HCT116 (cell line): ENCODE measurements around the gene CDKAL1. TPM values are rescaled to one million over a fixed set of nuclear protein-coding genes. Genes with fewer than 3 reads are reported as not detected.
"Not testable (repeated sequence)": the region's sequence is repeated elsewhere in the genome, so short reads cannot be mapped to it uniquely, and the experiment has no call there.

Experiments
- ATAC-seq: fragments of 200-7000 bp; cut with Tn5 transposase; 2 replicates; pipeline ENCODE4 v1.9.1; 2020; ENCODE audit warnings: mild to moderate bottlenecking, moderate library complexity
- BruUV-seq: library from RNA; stranded (reverse); fragments of 400-500 nt; replicated peaks from 2 replicates; lab custom pipeline; 2021; lab: Mats Ljungman, UMichigan
- CTCF ChIA-PET: fragments of 300-600 bp; sonication (Branson Sonifier 250); formaldehyde crosslinking; loops from one replicate; lab custom pipeline; 2021; ENCODE audit warnings: antibody characterized with exemption; lab: Charles Lee
- POLR2A ChIA-PET: fragments of 300-600, 350-600 bp; sonication (Branson Sonifier 250); formaldehyde crosslinking; loops from one replicate; lab custom pipeline; 2021; ENCODE audit warnings: antibody characterized with exemption; lab: Charles Lee
- RAD21 ChIA-PET, 2 experiments: fragments of 300-600 bp; sonication (Branson Sonifier 250); formaldehyde crosslinking; loops; one replicate each; lab custom pipeline; 2023; ENCODE audit warnings: low total read pairs in 2 of 2; ENCODE audit not compliant: uncharacterized antibody in 2 of 2, unreplicated experiment in 2 of 2, low non-redundant PET in 1 of 2; lab: Charles Lee
- DNase-seq: peaks from one replicate; pipeline ENCODE4 v3.0.0-alpha.2; 2010; ENCODE audit warnings: low read depth, low spot score
- H2AFZ ChIP-seq: fragments of 200-600 bp; shearing (Covaris generic), sonication (generic); 2 replicates; pipeline ENCODE4 v1.6.1; 2017; ENCODE audit warnings: low read depth, mixed run types, mixed read lengths, antibody characterized with exemption, low read length; ENCODE audit not compliant: poor library complexity, severe bottlenecking
- H3K27ac ChIP-seq: 2 replicates; pipeline ENCODE4 v1.5.1; 2012; ENCODE audit warnings: low read depth, low read length
- H3K27me3 ChIP-seq: fragments of 200-600 bp; sonication (generic); 2 replicates; pipeline ENCODE4 v1.6.1; 2016; ENCODE audit warnings: mixed run types, low read length, mixed read lengths; ENCODE audit not compliant: insufficient read depth
- H3K36me3 ChIP-seq, 2 experiments: fragments of 200-500 bp in 1 of 2; fragments of 200-600 bp in 1 of 2; sonication (Bioruptor generic) in 1 of 2; sonication (generic) in 1 of 2; 2 replicates each; pipeline versions ENCODE4 v1.5.1 to v1.6.1; 2014 to 2016; ENCODE audit warnings: low read length in 2 of 2, inconsistent platforms in 1 of 2, mixed read lengths in 1 of 2, mixed run types in 1 of 2; ENCODE audit not compliant: insufficient read depth in 2 of 2, control insufficient read depth in 1 of 2
- H3K4me1 ChIP-seq, 2 experiments: fragments of 200-600 bp in 1 of 2; sonication (generic) in 1 of 2; 2 replicates each; pipeline versions ENCODE4 v1.5.1 to v1.6.1; 2012 to 2017; ENCODE audit warnings: low read length in 2 of 2, inconsistent platforms in 1 of 2, mild to moderate bottlenecking in 1 of 2, mixed read lengths in 1 of 2, mixed run types in 1 of 2, moderate library complexity in 1 of 2; ENCODE audit not compliant: insufficient read depth in 2 of 2, control insufficient read depth in 1 of 2
- H3K4me2 ChIP-seq: fragments of 200-600 bp; sonication (generic); 2 replicates; pipeline ENCODE4 v1.6.1; 2017; ENCODE audit warnings: mixed run types, low read length, mixed read lengths
- H3K4me3 ChIP-seq, 2 experiments: fragments of 200-600 bp in 1 of 2; sonication (generic) in 1 of 2; replicated peaks in 1 of 2; 2 replicates each; pipeline ENCODE4 v1.5.1; 2011 to 2016; ENCODE audit warnings: low read length in 2 of 2, control low read depth in 1 of 2, low read depth in 1 of 2, mild to moderate bottlenecking in 1 of 2, mixed read lengths in 1 of 2, mixed run types in 1 of 2
- H3K79me2 ChIP-seq: fragments of 200-600 bp; sonication (generic); 2 replicates; pipeline ENCODE4 v1.6.1; 2017; ENCODE audit warnings: mild to moderate bottlenecking, mixed run types, low read length, moderate library complexity, mixed read lengths; ENCODE audit not compliant: insufficient read depth
- H3K9ac ChIP-seq: fragments of 200-600 bp; sonication (generic); 2 replicates; pipeline ENCODE4 v1.6.1; 2016; ENCODE audit warnings: low read length, mixed read lengths
- H3K9me2 ChIP-seq: fragments of 200-600 bp; sonication (generic), shearing (Covaris generic); 2 replicates; pipeline ENCODE4 v1.6.1; 2017; ENCODE audit warnings: mixed run types, mild to moderate bottlenecking, moderate library complexity; ENCODE audit not compliant: insufficient read depth
- H3K9me3 ChIP-seq, 2 experiments: fragments of 200-500 bp in 1 of 2; fragments of 200-600 bp in 1 of 2; sonication (Bioruptor generic) in 1 of 2; sonication (generic) in 1 of 2; 2 replicates each; pipeline ENCODE4 v1.6.1; 2014 to 2017; ENCODE audit warnings: low read length in 2 of 2, mixed read lengths in 2 of 2, inconsistent platforms in 1 of 2, low read depth in 1 of 2, mild to moderate bottlenecking in 1 of 2, mixed run types in 1 of 2, moderate library complexity in 1 of 2; ENCODE audit not compliant: control insufficient read depth in 1 of 2, insufficient read depth in 1 of 2
- H4K20me1 ChIP-seq: fragments of 200-600 bp; sonication (generic), shearing (Covaris generic); 2 replicates; pipeline ENCODE4 v1.6.1; 2017; ENCODE audit warnings: mixed run types, mild to moderate bottlenecking, moderate library complexity; ENCODE audit not compliant: insufficient read depth
- CEBPB ChIP-seq: IDR thresholded peaks from 2 replicates; pipeline ENCODE4 v1.6.1; 2012; ENCODE audit warnings: low read depth
- EGR1 ChIP-seq: IDR thresholded peaks from 2 replicates; pipeline ENCODE4 v1.6.1; 2012; ENCODE audit warnings: low read depth
- EZH2 ChIP-seq: fragments of 200-600 bp; sonication (generic); IDR thresholded peaks from 2 replicates; pipeline ENCODE4 v1.6.1; 2017; ENCODE audit warnings: antibody characterized with exemption, mixed run types
- EZH2phosphoT487 ChIP-seq: fragments of 200-600 bp; IDR thresholded peaks from 2 replicates; pipeline ENCODE4 v1.6.1; 2018; ENCODE audit warnings: antibody characterized with exemption, borderline replicate concordance
- FOSL1 ChIP-seq: IDR thresholded peaks from 2 replicates; pipeline ENCODE4 v1.6.1; 2012; ENCODE audit warnings: low read depth
- SIN3A ChIP-seq: IDR thresholded peaks from 2 replicates; pipeline ENCODE4 v1.6.1; 2012; ENCODE audit warnings: low read depth
- SRF ChIP-seq: IDR thresholded peaks from 2 replicates; pipeline ENCODE4 v1.6.1; 2012; ENCODE audit warnings: low read depth
- TCF7L2 ChIP-seq: IDR thresholded peaks from 2 replicates; pipeline ENCODE4 v1.7.0; 2011; ENCODE audit warnings: borderline replicate concordance, inconsistent platforms; ENCODE audit not compliant: insufficient read depth, insufficient read length; ENCODE audit errors: extremely low read depth
- ZFX ChIP-seq: fragments of 450-650 bp; IDR thresholded peaks from 2 replicates; pipeline ENCODE4 v1.6.1; 2017
- ZNF274 ChIP-seq: fragments of 200-500 bp; sonication (Bioruptor generic); IDR thresholded peaks from 2 replicates; pipeline ENCODE4 v1.6.1; 2014; ENCODE audit warnings: mild to moderate bottlenecking, low read depth, low read length, inconsistent platforms
- intact Hi-C: fragments of 100-400 bp; cut with micrococcal nuclease; formaldehyde crosslinking; loops from 2 replicates; pipeline ENCODE4 v1.10.0; 2022
- total RNA-seq: library from RNA; stranded (reverse); gene quantifications from one replicate; pipeline ENCODE4 v1.2.1, GENCODE V29; 2021; ENCODE audit not compliant: unreplicated experiment
- TF ChIP-seq, protein P1 (sequence below): IDR thresholded peaks from 2 replicates; pipeline ENCODE4 v1.6.1; 2012
- TF ChIP-seq, protein P2 (sequence below): IDR thresholded peaks from 2 replicates; pipeline ENCODE4 v1.6.1; 2012
- TF ChIP-seq, protein P3 (sequence below), 3 experiments: fragments of 200-600 bp in 1 of 3; sonication (generic) in 1 of 3; IDR thresholded peaks in 2 of 3; conservative IDR thresholded peaks in 1 of 3; 2 replicates each; pipeline ENCODE4 v1.5.1; 2012 to 2017; ENCODE audit warnings: low read depth in 2 of 3, low read length in 2 of 3, antibody characterized with exemption in 1 of 3, borderline replicate concordance in 1 of 3, control low read depth in 1 of 3, mild to moderate bottlenecking in 1 of 3, mixed read lengths in 1 of 3, mixed run types in 1 of 3, moderate library complexity in 1 of 3; ENCODE audit not compliant: insufficient read depth in 1 of 3

CDKAL1 gene
- total RNA-seq, 1 experiment from 2014 or later, result 14.9 TPM

DNA sequence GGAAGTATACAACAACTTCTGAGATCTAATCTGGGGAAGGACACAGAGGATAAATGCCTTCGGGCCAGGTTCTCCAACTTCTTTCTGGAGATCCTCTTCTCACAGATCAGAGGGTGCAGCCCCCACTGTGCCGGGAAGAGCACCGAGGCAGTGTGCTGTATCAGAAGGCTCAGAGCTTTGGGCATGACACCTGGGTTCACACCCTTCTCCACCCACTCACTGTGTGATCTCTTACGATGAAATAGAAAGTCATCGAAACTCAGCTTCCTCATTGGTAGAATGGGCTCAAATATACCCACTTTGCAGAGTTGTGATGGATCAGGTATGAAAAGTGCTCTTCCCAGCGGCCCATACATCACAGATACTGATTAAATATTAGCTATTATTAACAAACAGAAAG, 711.8 kb downstream of the CDKAL1 start:
- BruUV-seq, result no TSS peak
- no peaks in the 10 kb centered on the region for H4K20me1 ChIP-seq
- H3K4me2 ChIP-seq, result no peak overlapping the region
- H3K36me3 ChIP-seq, result no peaks in the 10 kb centered on the region
- POLR2A ChIA-PET, result no interaction called here
- no peak for DNase-seq
- H2AFZ ChIP-seq, result no peak overlapping the region
- H3K9ac ChIP-seq, result no peak overlapping the region
- TF ChIP-seq SIN3A (no peak), ZNF274 (no peak), TCF7L2 (no peak)
- H3K27me3 ChIP-seq, result no peaks in the 10 kb centered on the region
- intact Hi-C loops, result no loop called here
- no peaks in the 10 kb centered on the region for H3K9me2 ChIP-seq
- no peak for ATAC-seq
- H3K27ac ChIP-seq, result no peak overlapping the region
- RAD21 ChIA-PET, result no interaction called here
- CTCF ChIA-PET, result no interaction called here
- no peak overlapping the region for H3K4me3 ChIP-seq
- no peaks in the 10 kb centered on the region; a peak in 1 of 4 replicates for H3K4me1 ChIP-seq
- no peaks in the 10 kb centered on the region for H3K79me2 ChIP-seq
- no peaks in the 10 kb centered on the region for H3K9me3 ChIP-seq

DNA sequence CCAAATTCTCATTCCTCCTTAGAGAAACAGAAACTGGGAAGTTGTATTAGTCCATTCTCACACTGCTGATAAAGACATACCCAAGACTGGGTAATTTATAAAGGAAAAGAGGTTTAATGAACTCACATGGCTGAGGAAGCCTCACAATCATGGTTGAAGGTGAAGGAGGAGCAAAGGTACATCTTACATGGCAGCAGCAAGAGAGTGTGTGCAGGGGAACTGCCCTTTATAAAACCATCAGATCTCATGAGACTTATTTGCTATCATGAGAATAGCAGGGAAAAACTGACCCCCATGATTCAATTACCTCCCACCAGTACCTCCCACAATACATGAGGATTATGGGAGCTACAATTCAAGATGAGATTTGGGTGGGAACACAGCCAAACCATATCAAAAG, 720.2 kb downstream of the CDKAL1 start:
- H3K9me2 ChIP-seq, RAD21 ChIA-PET, H3K4me2 ChIP-seq, CTCF ChIA-PET, BruUV-seq, DNase-seq, H3K27ac ChIP-seq, H4K20me1 ChIP-seq, POLR2A ChIA-PET, H3K9ac ChIP-seq, H3K4me3 ChIP-seq, H3K36me3 ChIP-seq, H3K9me3 ChIP-seq, H3K79me2 ChIP-seq, H3K4me1 ChIP-seq, intact Hi-C loops, H2AFZ ChIP-seq, ATAC-seq, H3K27me3 ChIP-seq: not testable (repeated sequence)

DNA sequence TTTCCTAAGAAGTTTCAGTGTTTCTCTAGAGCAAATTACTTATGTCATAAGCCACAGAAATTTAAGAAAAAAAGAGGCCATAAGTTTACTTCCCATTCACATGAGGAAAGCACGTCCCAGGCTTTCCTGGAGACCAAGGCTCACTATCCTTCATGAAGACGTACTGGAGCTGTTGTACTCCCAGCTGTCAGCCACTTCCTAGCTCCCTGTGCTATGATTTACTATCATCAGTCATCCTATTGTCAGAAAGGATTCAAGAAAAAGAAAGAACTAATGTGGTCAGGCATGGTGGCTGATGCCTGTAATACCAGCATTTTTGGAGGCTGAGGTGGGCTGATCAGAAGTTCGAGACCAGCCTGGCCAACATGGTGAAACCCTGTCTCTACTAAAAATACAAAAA, 721.9 kb downstream of the CDKAL1 start:
- H4K20me1 ChIP-seq, result no peaks in the 10 kb centered on the region
- no peaks in the 10 kb centered on the region for H3K79me2 ChIP-seq
- DNase-seq, result no peak
- no peaks in the 10 kb centered on the region for H3K27me3 ChIP-seq
- no peak overlapping the region for H3K4me3 ChIP-seq
- CTCF ChIA-PET, result no interaction called here
- BruUV-seq, result no TSS peak
- H2AFZ ChIP-seq, result no peak overlapping the region
- no peak overlapping the region for H3K4me2 ChIP-seq
- H3K9me3 ChIP-seq, result no peaks in the 10 kb centered on the region
- no peaks in the 10 kb centered on the region for H3K4me1 ChIP-seq
- TF ChIP-seq, protein P1, sequence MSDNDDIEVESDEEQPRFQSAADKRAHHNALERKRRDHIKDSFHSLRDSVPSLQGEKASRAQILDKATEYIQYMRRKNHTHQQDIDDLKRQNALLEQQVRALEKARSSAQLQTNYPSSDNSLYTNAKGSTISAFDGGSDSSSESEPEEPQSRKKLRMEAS, result no peak
- TF ChIP-seq EZH2phosphoT487 (no peak), ZFX (no peak), EGR1 (no peak), CEBPB (no peak), FOSL1 (no peak), EZH2 (no peak), ZNF274 (no peak), SRF (no peak)
- TF ChIP-seq, protein P2, sequence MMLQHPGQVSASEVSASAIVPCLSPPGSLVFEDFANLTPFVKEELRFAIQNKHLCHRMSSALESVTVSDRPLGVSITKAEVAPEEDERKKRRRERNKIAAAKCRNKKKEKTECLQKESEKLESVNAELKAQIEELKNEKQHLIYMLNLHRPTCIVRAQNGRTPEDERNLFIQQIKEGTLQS, result no peak
- TF ChIP-seq, protein P3, sequence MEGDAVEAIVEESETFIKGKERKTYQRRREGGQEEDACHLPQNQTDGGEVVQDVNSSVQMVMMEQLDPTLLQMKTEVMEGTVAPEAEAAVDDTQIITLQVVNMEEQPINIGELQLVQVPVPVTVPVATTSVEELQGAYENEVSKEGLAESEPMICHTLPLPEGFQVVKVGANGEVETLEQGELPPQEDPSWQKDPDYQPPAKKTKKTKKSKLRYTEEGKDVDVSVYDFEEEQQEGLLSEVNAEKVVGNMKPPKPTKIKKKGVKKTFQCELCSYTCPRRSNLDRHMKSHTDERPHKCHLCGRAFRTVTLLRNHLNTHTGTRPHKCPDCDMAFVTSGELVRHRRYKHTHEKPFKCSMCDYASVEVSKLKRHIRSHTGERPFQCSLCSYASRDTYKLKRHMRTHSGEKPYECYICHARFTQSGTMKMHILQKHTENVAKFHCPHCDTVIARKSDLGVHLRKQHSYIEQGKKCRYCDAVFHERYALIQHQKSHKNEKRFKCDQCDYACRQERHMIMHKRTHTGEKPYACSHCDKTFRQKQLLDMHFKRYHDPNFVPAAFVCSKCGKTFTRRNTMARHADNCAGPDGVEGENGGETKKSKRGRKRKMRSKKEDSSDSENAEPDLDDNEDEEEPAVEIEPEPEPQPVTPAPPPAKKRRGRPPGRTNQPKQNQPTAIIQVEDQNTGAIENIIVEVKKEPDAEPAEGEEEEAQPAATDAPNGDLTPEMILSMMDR (IDR thresholded peaks at IDR 0.05 in 2 of 3, conservative IDR thresholded peaks at IDR 0.05 in 1 of 3; ENCODE audit: borderline replicate concordance in 1 of 3, insufficient read depth in 1 of 3, low read depth in 2 of 3, low read length in 2 of 3), result no peak
- H3K9me2 ChIP-seq, result no peaks in the 10 kb centered on the region
- no peak overlapping the region for H3K9ac ChIP-seq
- RAD21 ChIA-PET, result no interaction called here
- ATAC-seq, result no peak
- no peaks in the 10 kb centered on the region for H3K36me3 ChIP-seq
- intact Hi-C loops, result no loop called here
- H3K27ac ChIP-seq, result no peak overlapping the region
- POLR2A ChIA-PET, result no interaction called here
